Measurements from ENCODE around the gene TRIM28.
"Not testable (repeated sequence)": the region's sequence is repeated elsewhere in the genome, so short reads cannot be mapped to it uniquely, and the experiment has no call there.

- not testable (repeated sequence) for TF ChIP-seq CTCF (conservative IDR thresholded peaks at IDR 0.05); ZFX (IDR thresholded peaks at IDR 0.05)
Measured at GRCh38 chr19:58507602-58508223, 36.2 kb upstream of the TRIM28 start.

Measured in C4-2B (cell line).